NCI-H1930 (cell line): Measurements from ENCODE around the gene CCDC47.

Experiments used
- DNase-seq, 2 experiments: peaks; one replicate each; lab custom pipeline; 2025; lab: John Stamatoyannopoulos, UW

The CCDC47 gene

DNA sequence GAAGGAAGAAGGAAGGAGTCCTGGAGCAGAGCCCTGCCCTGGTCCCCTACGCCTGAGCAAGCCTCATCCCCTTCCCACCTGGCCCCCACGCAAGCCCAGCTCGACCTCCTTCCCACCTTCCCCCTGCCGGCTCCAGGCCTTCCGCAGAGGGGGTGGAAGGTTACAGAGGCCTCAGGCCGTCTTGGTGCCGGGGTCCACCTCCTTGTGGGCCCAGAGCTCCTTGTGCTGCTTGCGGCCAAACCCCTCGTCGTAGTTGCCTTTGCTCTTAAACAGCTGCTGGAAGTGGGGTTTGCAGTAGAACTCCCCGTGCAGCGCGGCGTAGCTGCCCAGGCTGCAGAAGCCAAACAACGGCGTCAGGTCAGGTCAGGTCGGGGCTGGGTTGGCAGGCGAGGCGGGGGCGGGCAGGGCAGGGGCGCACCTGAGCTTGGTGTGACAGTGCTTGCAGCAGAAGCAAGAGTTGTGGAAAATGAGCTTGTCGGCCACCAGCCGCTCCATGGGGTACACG lies 75.0 kb downstream of the CCDC47 start:
- no peak for DNase-seq

DNA sequence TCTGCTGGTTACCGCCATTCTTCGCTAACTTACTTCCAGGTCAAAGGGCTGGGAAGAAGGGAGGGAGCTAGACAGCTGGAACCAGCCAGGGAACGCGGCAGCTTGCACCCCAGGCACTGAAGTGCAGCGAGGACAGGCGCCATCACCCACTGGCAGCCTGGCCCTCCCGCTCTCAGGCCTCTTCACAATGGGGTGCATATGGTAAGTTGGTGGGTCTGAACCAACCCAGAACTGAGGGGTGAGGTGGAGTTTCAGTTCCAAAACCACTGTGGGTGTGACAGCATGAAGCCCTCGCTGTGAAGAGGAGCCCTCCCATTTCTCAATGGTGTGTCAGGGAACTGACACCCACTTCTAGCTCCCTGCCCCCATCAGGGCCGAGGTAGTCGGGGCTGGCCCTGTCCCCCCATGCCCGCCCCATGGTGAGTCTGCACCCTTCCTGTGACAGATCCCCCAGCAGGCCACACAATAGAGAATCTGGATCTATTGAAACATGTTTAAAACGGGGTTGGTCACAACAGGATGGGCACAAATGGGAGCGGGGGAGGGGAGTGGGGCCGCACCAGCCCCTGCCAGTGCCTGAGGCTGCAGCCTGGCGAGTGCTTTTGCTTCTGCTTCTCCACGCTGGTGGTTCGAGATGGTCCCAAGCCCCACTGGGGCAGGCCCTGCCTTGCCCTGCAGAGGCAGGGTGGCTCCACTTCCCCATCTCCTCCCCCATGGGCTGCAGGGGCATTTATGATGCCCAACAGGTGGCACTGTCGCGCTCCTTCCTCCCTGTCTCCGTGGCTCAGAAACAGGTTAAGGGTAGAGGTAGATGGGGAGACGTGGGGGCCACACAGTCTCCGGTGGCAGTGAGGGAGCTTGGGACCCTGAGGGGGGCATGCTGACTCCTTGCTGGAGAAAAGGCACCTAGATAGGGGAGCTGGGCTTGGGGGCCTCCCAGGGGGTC lies 75.8 kb downstream of the CCDC47 start:
- DNase-seq, result peak in 1 of 2 experiments; percentile 54

DNA sequence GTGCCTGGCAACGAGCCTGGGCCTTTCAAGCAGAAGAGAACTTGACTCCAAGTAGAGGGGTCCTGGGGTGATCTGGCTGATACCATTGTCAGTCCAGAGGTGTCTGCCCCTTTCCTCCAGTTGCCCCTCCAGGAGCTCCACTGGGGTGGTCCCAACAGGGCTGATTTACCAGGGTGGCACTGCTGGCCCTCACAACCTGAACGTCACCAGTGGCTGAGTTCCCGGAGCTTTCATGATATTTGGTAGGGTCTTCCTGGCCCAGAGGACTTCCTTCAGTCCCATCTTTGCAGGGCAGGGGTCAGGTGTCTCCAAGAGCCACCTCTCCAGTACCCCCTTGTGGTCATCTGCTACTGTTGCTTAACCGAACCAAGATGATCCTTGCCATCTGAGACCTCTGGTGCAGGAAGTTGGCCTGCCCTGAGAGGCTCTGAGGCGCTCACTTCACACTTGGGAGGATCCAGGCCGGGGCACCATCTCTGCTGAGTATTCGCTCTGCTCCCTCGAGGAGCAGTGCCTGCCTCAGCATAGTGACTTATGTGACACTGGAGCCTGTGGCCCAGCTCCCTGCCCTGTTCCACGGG lies 76.9 kb downstream of the CCDC47 start:
- peak in 1 of 2 experiments; percentile 25 for DNase-seq

DNA sequence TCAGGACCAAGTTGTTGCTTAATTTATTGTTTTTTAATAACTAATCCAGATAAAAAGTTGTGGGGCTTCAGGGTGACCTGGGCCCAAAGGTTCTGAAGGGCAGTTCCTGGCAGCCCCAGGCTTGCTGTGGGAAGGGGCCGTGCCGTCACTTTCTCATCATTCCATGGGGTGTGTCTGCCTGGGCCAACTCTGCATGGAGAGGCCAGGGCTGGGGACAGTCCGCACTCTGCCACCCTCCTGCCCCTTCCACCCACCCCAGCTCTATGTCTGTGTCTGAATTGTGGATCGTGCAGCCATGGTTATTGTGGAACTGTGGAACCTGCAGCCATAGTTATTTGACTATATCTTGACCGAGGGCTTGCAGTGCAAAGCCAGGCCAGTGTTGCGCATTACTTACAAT lies 77.5 kb downstream of the CCDC47 start:
- no peak for DNase-seq
